GM12878 (cell line): ENCODE results near the gene BTG2. TPM values are rescaled to one million over a fixed set of nuclear protein-coding genes. Genes with fewer than 3 reads are reported as not detected.

Experiments used
- BCL3 ChIP-seq: IDR thresholded peaks from 2 replicates; pipeline ENCODE4 v1.6.1; 2011; ENCODE audit warnings: borderline replicate concordance, low read depth, mild to moderate bottlenecking, moderate library complexity, low read length; ENCODE audit not compliant: insufficient read depth, poor library complexity, severe bottlenecking
- CHD4 ChIP-seq: fragments of 200-600 bp; sonication (generic); IDR thresholded peaks from 2 replicates; pipeline ENCODE4 v1.6.1; 2016; ENCODE audit warnings: mild to moderate bottlenecking
- DPF2 ChIP-seq: fragments of 450-650 bp; IDR thresholded peaks from 2 replicates; pipeline ENCODE4 v1.6.1; 2017; ENCODE audit warnings: mild to moderate bottlenecking
- E2F8 ChIP-seq: fragments of 450-650 bp; IDR thresholded peaks from 2 replicates; pipeline ENCODE4 v1.6.1; 2018; ENCODE audit warnings: mild to moderate bottlenecking, low read depth, moderate library complexity; ENCODE audit not compliant: partially characterized antibody
- ELK1 ChIP-seq: IDR thresholded peaks from 2 replicates; pipeline ENCODE4 v1.6.1; 2012; ENCODE audit warnings: low read depth, low read length, improper control_type of control experiment
- ESRRA ChIP-seq: IDR thresholded peaks from 2 replicates; pipeline ENCODE4 v1.6.1; 2012; ENCODE audit warnings: mild to moderate bottlenecking, low read length, improper control_type of control experiment
- ETV6 ChIP-seq, 2 experiments: fragments of 450-650 bp in 1 of 2; IDR thresholded peaks in 1 of 2; conservative IDR thresholded peaks in 1 of 2; 2 replicates each; pipeline ENCODE4 v1.6.1; 2014; ENCODE audit warnings: antibody characterized with exemption in 1 of 2, borderline replicate concordance in 1 of 2, low read depth in 1 of 2, mild to moderate bottlenecking in 1 of 2, moderate library complexity in 1 of 2
- MAX ChIP-seq: IDR thresholded peaks from 2 replicates; pipeline ENCODE4 v1.6.1; 2012; ENCODE audit warnings: low read depth, low read length, improper control_type of control experiment
- PBX3 ChIP-seq: IDR thresholded peaks from 2 replicates; pipeline ENCODE4 v1.6.1; 2011; ENCODE audit warnings: mild to moderate bottlenecking, low read depth, low read length, moderate library complexity; ENCODE audit not compliant: insufficient replicate concordance
- POLR2AphosphoS2 ChIP-seq: IDR thresholded peaks from 2 replicates; pipeline ENCODE4 v1.6.1; 2011; ENCODE audit warnings: low read depth, mild to moderate bottlenecking, low read length, improper control_type of control experiment, moderate library complexity
- RELA ChIP-seq: fragments of 450-650 bp; IDR thresholded peaks from 2 replicates; pipeline ENCODE4 v1.8.0; 2014; ENCODE audit warnings: borderline replicate concordance; ENCODE audit not compliant: partially characterized antibody
- SMAD1 ChIP-seq: fragments of 450-650 bp; IDR thresholded peaks from 2 replicates; pipeline ENCODE4 v1.6.1; 2018; ENCODE audit warnings: mild to moderate bottlenecking, low read depth; ENCODE audit not compliant: partially characterized antibody
- SUZ12 ChIP-seq: fragments of 200-600 bp; sonication (generic); IDR thresholded peaks from one replicate; pipeline ENCODE4 v1.6.1; 2018; ENCODE audit warnings: antibody characterized with exemption, mild to moderate bottlenecking; ENCODE audit not compliant: unreplicated experiment
- ZBTB40 ChIP-seq: fragments of 450-650 bp; IDR thresholded peaks from 2 replicates; pipeline ENCODE4 v1.6.1; 2016; ENCODE audit warnings: mild to moderate bottlenecking, moderate library complexity, borderline replicate concordance
- ZNF207 ChIP-seq: fragments of 450-650 bp; IDR thresholded peaks from 2 replicates; pipeline ENCODE4 v1.6.1; 2014; ENCODE audit warnings: antibody characterized with exemption, mild to moderate bottlenecking, borderline replicate concordance
- ZNF274 ChIP-seq: IDR thresholded peaks from one replicate; pipeline ENCODE4 v1.8.0; 2011; ENCODE audit not compliant: insufficient read length, insufficient read depth
- polyA plus RNA-seq, 11 experiments: library from polyadenylated mRNA; depleted of rRNA in 4 of 11; unstranded in 6 of 11; stranded (reverse) in 5 of 11; fragments of >200 nt; fragmentation: Nextera tagmentation in 4 of 11; fragmentation: Illumina TruSeq in 1 of 11; extraction: Ambion mirVana in 4 of 11; extraction: Trizol in 1 of 11; gene quantifications; 1 replicate in 1 of 11; 2 replicates in 10 of 11; pipeline versions ENCODE4 v1.2.1 to v1.2.3, GENCODE V29; 2011 to 2016; ENCODE audit warnings: inconsistent platforms in 2 of 11, missing spikeins in 2 of 11, low read depth in 1 of 11
- total RNA-seq, 4 experiments: library from RNA; depleted of rRNA in 3 of 4; stranded (reverse); fragments of >200 nt in 3 of 4; fragmentation: Illumina TruSeq in 1 of 4; extraction: Trizol in 1 of 4; gene quantifications; 2 replicates each; pipeline versions ENCODE4 v1.2.1 to v1.2.3, GENCODE V29; 2013 to 2021

Gene BTG2
- total and polyA plus RNA-seq, 10 of the 15 experiments (the other 5 are each of a cell fraction or from before 2014, with no cell fraction given) = 23.3 to 160 (median 98.1) TPM

- TF ChIP-seq ZBTB40 = peak; percentile 24; the same call in 1 of the 2 replicates
- no peak for TF ChIP-seq POLR2AphosphoS2
- no peak for TF ChIP-seq ZNF207
- TF ChIP-seq RELA = no peak
- TF ChIP-seq E2F8 = no peak
- TF ChIP-seq ZNF274 = no peak
- TF ChIP-seq BCL3 = peak; percentile 58
- TF ChIP-seq ETV6 (conservative IDR thresholded peaks at IDR 0.05 in 1 of 2, IDR thresholded peaks at IDR 0.05 in 1 of 2; ENCODE audit: borderline replicate concordance in 1 of 2, low read depth in 1 of 2) = peak in 1 of 2 experiments; percentile 25; a peak in 1 of 4 replicates
- peak; percentile 93 for TF ChIP-seq DPF2
- no peak for TF ChIP-seq CHD4
- TF ChIP-seq SUZ12 = no peak
- TF ChIP-seq MAX = no peak
- TF ChIP-seq ESRRA = no peak
- peak; percentile 63 for TF ChIP-seq PBX3
- no peak for TF ChIP-seq SMAD1
- no peak for TF ChIP-seq ELK1
Measured at GRCh38 chr1:203326830-203327683, 21.7 kb downstream of the BTG2 start (continued).
